ENCODE results near the gene ACBD4. TPM values are rescaled to one million over a fixed set of nuclear protein-coding genes. Genes with fewer than 3 reads are reported as not detected.
A peak's percentile ranks its signal among the peaks of the same experiment; 100 is the strongest.

Gene ACBD4
- total and polyA plus RNA-seq, 2 of the 13 experiments (the other 11 are each of a cell fraction or from before 2014, with no cell fraction given) = 16.1 to 26.9 TPM

DNA sequence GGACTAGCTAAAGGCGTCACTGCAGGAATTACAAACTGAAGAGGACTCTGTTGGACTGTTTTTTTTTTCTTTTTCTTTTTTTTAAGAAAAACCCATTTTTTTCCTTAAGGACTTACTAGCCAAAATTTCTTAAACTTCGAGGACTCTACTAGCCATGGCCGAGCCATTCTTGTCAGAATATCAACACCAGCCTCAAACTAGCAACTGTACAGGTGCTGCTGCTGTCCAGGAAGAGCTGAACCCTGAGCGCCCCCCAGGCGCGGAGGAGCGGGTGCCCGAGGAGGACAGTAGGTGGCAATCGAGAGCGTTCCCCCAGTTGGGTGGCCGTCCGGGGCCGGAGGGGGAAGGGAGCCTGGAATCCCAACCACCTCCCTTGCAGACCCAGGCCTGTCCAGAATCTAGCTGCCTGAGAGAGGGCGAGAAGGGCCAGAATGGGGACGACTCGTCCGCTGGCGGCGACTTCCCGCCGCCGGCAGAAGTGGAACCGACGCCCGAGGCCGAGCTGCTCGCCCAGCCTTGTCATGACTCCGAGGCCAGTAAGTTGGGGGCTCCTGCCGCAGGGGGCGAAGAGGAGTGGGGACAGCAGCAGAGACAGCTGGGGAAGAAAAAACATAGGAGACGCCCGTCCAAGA lies 13.7 kb downstream of the ACBD4 start (continued):
- TF ChIP-seq CHD4 (IDR thresholded peaks at IDR 0.05; ENCODE audit: borderline replicate concordance, low read length) (peak; percentile 91), MTA1 (CRISPR knock-in tag; IDR thresholded peaks at IDR 0.05; ENCODE audit: borderline replicate concordance) (no peak; the same call in 1 of the 2 replicates), NFKBIZ (CRISPR knock-in tag; IDR thresholded peaks at IDR 0.05) (no peak), POLR2AphosphoS2 (IDR thresholded peaks at IDR 0.05; ENCODE audit: low read depth, low read length) (no peak), ZNF670 (CRISPR knock-in tag; IDR thresholded peaks at IDR 0.05; ENCODE audit: borderline replicate concordance) (0 out of 2 replicates have a peak, but pooled peaks have one; percentile 41), ZNF616 (CRISPR knock-in tag; IDR thresholded peaks at IDR 0.05; ENCODE audit: low read depth) (no peak; the same call in 1 of the 2 replicates), HDAC2 (CRISPR knock-in tag; IDR thresholded peaks at IDR 0.05) (peak; percentile 80), NFATC3 (CRISPR knock-in tag; IDR thresholded peaks at IDR 0.05) (0 out of 2 replicates have a peak, but pooled peaks have one; percentile 19), MAFG (CRISPR knock-in tag; IDR thresholded peaks at IDR 0.05) (no peak), TCF12 (IDR thresholded peaks at IDR 0.05) (no peak), TCF12 (CRISPR knock-in tag; IDR thresholded peaks at IDR 0.05) (no peak), PLRG1 (conservative IDR thresholded peaks at IDR 0.05) (no peak), SP2 (CRISPR knock-in tag; IDR thresholded peaks at IDR 0.05) (no peak)
- TF ChIP-seq, protein P1, sequence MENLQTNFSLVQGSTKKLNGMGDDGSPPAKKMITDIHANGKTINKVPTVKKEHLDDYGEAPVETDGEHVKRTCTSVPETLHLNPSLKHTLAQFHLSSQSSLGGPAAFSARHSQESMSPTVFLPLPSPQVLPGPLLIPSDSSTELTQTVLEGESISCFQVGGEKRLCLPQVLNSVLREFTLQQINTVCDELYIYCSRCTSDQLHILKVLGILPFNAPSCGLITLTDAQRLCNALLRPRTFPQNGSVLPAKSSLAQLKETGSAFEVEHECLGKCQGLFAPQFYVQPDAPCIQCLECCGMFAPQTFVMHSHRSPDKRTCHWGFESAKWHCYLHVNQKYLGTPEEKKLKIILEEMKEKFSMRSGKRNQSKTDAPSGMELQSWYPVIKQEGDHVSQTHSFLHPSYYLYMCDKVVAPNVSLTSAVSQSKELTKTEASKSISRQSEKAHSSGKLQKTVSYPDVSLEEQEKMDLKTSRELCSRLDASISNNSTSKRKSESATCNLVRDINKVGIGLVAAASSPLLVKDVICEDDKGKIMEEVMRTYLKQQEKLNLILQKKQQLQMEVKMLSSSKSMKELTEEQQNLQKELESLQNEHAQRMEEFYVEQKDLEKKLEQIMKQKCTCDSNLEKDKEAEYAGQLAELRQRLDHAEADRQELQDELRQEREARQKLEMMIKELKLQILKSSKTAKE (CRISPR knock-in tag; IDR thresholded peaks at IDR 0.05; ENCODE audit: borderline replicate concordance) = no peak
- TF ChIP-seq, protein P2, sequence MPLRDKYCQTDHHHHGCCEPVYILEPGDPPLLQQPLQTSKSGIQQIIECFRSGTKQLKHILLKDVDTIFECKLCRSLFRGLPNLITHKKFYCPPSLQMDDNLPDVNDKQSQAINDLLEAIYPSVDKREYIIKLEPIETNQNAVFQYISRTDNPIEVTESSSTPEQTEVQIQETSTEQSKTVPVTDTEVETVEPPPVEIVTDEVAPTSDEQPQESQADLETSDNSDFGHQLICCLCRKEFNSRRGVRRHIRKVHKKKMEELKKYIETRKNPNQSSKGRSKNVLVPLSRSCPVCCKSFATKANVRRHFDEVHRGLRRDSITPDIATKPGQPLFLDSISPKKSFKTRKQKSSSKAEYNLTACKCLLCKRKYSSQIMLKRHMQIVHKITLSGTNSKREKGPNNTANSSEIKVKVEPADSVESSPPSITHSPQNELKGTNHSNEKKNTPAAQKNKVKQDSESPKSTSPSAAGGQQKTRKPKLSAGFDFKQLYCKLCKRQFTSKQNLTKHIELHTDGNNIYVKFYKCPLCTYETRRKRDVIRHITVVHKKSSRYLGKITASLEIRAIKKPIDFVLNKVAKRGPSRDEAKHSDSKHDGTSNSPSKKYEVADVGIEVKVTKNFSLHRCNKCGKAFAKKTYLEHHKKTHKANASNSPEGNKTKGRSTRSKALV (CRISPR knock-in tag; IDR thresholded peaks at IDR 0.05) = 0 out of 2 replicates have a peak, but pooled peaks have one; percentile 31
- TF ChIP-seq, protein P3, sequence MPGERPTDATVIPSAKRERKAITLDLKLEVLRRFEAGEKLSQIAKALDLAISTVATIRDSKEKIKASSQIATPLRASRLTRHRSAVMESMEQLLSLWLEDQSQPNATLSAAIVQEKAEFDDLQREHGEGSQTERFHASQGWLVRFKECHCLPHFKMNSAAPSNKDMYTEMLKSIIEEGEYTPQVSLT (CRISPR knock-in tag; IDR thresholded peaks at IDR 0.05; ENCODE audit: borderline replicate concordance, low read depth) = no peak
- TF ChIP-seq, protein P4, sequence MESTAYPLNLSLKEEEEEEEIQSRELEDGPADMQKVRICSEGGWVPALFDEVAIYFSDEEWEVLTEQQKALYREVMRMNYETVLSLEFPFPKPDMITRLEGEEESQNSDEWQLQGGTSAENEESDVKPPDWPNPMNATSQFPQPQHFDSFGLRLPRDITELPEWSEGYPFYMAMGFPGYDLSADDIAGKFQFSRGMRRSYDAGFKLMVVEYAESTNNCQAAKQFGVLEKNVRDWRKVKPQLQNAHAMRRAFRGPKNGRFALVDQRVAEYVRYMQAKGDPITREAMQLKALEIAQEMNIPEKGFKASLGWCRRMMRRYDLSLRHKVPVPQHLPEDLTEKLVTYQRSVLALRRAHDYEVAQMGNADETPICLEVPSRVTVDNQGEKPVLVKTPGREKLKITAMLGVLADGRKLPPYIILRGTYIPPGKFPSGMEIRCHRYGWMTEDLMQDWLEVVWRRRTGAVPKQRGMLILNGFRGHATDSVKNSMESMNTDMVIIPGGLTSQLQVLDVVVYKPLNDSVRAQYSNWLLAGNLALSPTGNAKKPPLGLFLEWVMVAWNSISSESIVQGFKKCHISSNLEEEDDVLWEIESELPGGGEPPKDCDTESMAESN (CRISPR knock-in tag; conservative IDR thresholded peaks at IDR 0.05) = no peak
- TF ChIP-seq, protein P5, sequence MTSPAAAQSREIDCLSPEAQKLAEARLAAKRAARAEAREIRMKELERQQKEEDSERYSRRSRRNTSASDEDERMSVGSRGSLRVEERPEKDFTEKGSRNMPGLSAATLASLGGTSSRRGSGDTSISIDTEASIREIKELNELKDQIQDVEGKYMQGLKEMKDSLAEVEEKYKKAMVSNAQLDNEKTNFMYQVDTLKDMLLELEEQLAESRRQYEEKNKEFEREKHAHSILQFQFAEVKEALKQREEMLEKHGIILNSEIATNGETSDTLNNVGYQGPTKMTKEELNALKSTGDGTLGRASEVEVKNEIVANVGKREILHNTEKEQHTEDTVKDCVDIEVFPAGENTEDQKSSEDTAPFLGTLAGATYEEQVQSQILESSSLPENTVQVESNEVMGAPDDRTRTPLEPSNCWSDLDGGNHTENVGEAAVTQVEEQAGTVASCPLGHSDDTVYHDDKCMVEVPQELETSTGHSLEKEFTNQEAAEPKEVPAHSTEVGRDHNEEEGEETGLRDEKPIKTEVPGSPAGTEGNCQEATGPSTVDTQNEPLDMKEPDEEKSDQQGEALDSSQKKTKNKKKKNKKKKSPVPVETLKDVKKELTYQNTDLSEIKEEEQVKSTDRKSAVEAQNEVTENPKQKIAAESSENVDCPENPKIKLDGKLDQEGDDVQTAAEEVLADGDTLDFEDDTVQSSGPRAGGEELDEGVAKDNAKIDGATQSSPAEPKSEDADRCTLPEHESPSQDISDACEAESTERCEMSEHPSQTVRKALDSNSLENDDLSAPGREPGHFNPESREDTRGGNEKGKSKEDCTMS (CRISPR knock-in tag; conservative IDR thresholded peaks at IDR 0.05) = no peak
- TF ChIP-seq, protein P6, sequence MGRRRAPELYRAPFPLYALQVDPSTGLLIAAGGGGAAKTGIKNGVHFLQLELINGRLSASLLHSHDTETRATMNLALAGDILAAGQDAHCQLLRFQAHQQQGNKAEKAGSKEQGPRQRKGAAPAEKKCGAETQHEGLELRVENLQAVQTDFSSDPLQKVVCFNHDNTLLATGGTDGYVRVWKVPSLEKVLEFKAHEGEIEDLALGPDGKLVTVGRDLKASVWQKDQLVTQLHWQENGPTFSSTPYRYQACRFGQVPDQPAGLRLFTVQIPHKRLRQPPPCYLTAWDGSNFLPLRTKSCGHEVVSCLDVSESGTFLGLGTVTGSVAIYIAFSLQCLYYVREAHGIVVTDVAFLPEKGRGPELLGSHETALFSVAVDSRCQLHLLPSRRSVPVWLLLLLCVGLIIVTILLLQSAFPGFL (CRISPR knock-in tag; IDR thresholded peaks at IDR 0.05) = no peak
